HCT116 (cell line): Measurements from ENCODE around the gene RPL26. TPM values are rescaled to one million over a fixed set of nuclear protein-coding genes. Genes with fewer than 3 reads are reported as not detected.

Experiments used
- ATAC-seq: fragments of 200-7000 bp; cut with Tn5 transposase; 2 replicates; pipeline ENCODE4 v1.9.1; 2020; ENCODE audit warnings: mild to moderate bottlenecking, moderate library complexity
- BruUV-seq: library from RNA; stranded (reverse); fragments of 400-500 nt; replicated peaks from 2 replicates; lab custom pipeline; 2021; lab: Mats Ljungman, UMichigan
- CTCF ChIA-PET: fragments of 300-600 bp; sonication (Branson Sonifier 250); formaldehyde crosslinking; loops from one replicate; lab custom pipeline; 2021; ENCODE audit warnings: antibody characterized with exemption; lab: Charles Lee
- POLR2A ChIA-PET: fragments of 300-600, 350-600 bp; sonication (Branson Sonifier 250); formaldehyde crosslinking; loops from one replicate; lab custom pipeline; 2021; ENCODE audit warnings: antibody characterized with exemption; lab: Charles Lee
- RAD21 ChIA-PET, 2 experiments: fragments of 300-600 bp; sonication (Branson Sonifier 250); formaldehyde crosslinking; loops; one replicate each; lab custom pipeline; 2023; ENCODE audit warnings: low total read pairs in 2 of 2; ENCODE audit not compliant: uncharacterized antibody in 2 of 2, unreplicated experiment in 2 of 2, low non-redundant PET in 1 of 2; lab: Charles Lee
- DNase-seq: peaks from one replicate; pipeline ENCODE4 v3.0.0-alpha.2; 2010; ENCODE audit warnings: low read depth, low spot score
- H2AFZ ChIP-seq: fragments of 200-600 bp; shearing (Covaris generic), sonication (generic); 2 replicates; pipeline ENCODE4 v1.6.1; 2017; ENCODE audit warnings: low read depth, mixed run types, mixed read lengths, antibody characterized with exemption, low read length; ENCODE audit not compliant: poor library complexity, severe bottlenecking
- H3K27ac ChIP-seq: 2 replicates; pipeline ENCODE4 v1.5.1; 2012; ENCODE audit warnings: low read depth, low read length
- H3K27me3 ChIP-seq: fragments of 200-600 bp; sonication (generic); 2 replicates; pipeline ENCODE4 v1.6.1; 2016; ENCODE audit warnings: mixed run types, low read length, mixed read lengths; ENCODE audit not compliant: insufficient read depth
- H3K36me3 ChIP-seq, 2 experiments: fragments of 200-500 bp in 1 of 2; fragments of 200-600 bp in 1 of 2; sonication (Bioruptor generic) in 1 of 2; sonication (generic) in 1 of 2; 2 replicates each; pipeline versions ENCODE4 v1.5.1 to v1.6.1; 2014 to 2016; ENCODE audit warnings: low read length in 2 of 2, inconsistent platforms in 1 of 2, mixed read lengths in 1 of 2, mixed run types in 1 of 2; ENCODE audit not compliant: insufficient read depth in 2 of 2, control insufficient read depth in 1 of 2
- H3K4me1 ChIP-seq, 2 experiments: fragments of 200-600 bp in 1 of 2; sonication (generic) in 1 of 2; 2 replicates each; pipeline versions ENCODE4 v1.5.1 to v1.6.1; 2012 to 2017; ENCODE audit warnings: low read length in 2 of 2, inconsistent platforms in 1 of 2, mild to moderate bottlenecking in 1 of 2, mixed read lengths in 1 of 2, mixed run types in 1 of 2, moderate library complexity in 1 of 2; ENCODE audit not compliant: insufficient read depth in 2 of 2, control insufficient read depth in 1 of 2
- H3K4me2 ChIP-seq: fragments of 200-600 bp; sonication (generic); 2 replicates; pipeline ENCODE4 v1.6.1; 2017; ENCODE audit warnings: mixed run types, low read length, mixed read lengths
- H3K4me3 ChIP-seq, 2 experiments: fragments of 200-600 bp in 1 of 2; sonication (generic) in 1 of 2; replicated peaks in 1 of 2; 2 replicates each; pipeline ENCODE4 v1.5.1; 2011 to 2016; ENCODE audit warnings: low read length in 2 of 2, control low read depth in 1 of 2, low read depth in 1 of 2, mild to moderate bottlenecking in 1 of 2, mixed read lengths in 1 of 2, mixed run types in 1 of 2
- H3K79me2 ChIP-seq: fragments of 200-600 bp; sonication (generic); 2 replicates; pipeline ENCODE4 v1.6.1; 2017; ENCODE audit warnings: mild to moderate bottlenecking, mixed run types, low read length, moderate library complexity, mixed read lengths; ENCODE audit not compliant: insufficient read depth
- H3K9ac ChIP-seq: fragments of 200-600 bp; sonication (generic); 2 replicates; pipeline ENCODE4 v1.6.1; 2016; ENCODE audit warnings: low read length, mixed read lengths
- H3K9me2 ChIP-seq: fragments of 200-600 bp; sonication (generic), shearing (Covaris generic); 2 replicates; pipeline ENCODE4 v1.6.1; 2017; ENCODE audit warnings: mixed run types, mild to moderate bottlenecking, moderate library complexity; ENCODE audit not compliant: insufficient read depth
- H3K9me3 ChIP-seq, 2 experiments: fragments of 200-500 bp in 1 of 2; fragments of 200-600 bp in 1 of 2; sonication (Bioruptor generic) in 1 of 2; sonication (generic) in 1 of 2; 2 replicates each; pipeline ENCODE4 v1.6.1; 2014 to 2017; ENCODE audit warnings: low read length in 2 of 2, mixed read lengths in 2 of 2, inconsistent platforms in 1 of 2, low read depth in 1 of 2, mild to moderate bottlenecking in 1 of 2, mixed run types in 1 of 2, moderate library complexity in 1 of 2; ENCODE audit not compliant: control insufficient read depth in 1 of 2, insufficient read depth in 1 of 2
- H4K20me1 ChIP-seq: fragments of 200-600 bp; sonication (generic), shearing (Covaris generic); 2 replicates; pipeline ENCODE4 v1.6.1; 2017; ENCODE audit warnings: mixed run types, mild to moderate bottlenecking, moderate library complexity; ENCODE audit not compliant: insufficient read depth
- ATF3 ChIP-seq: IDR thresholded peaks from 2 replicates; pipeline ENCODE4 v1.6.1; 2012
- CEBPB ChIP-seq: IDR thresholded peaks from 2 replicates; pipeline ENCODE4 v1.6.1; 2012; ENCODE audit warnings: low read depth
- ELF1 ChIP-seq: IDR thresholded peaks from 2 replicates; pipeline ENCODE4 v1.6.1; 2012; ENCODE audit warnings: low read depth, borderline replicate concordance
- SIN3A ChIP-seq: IDR thresholded peaks from 2 replicates; pipeline ENCODE4 v1.6.1; 2012; ENCODE audit warnings: low read depth
- SP1 ChIP-seq: IDR thresholded peaks from 2 replicates; pipeline ENCODE4 v1.6.1; 2012; ENCODE audit warnings: low read depth
- SRF ChIP-seq: IDR thresholded peaks from 2 replicates; pipeline ENCODE4 v1.6.1; 2012; ENCODE audit warnings: low read depth
- ZBTB33 ChIP-seq: IDR thresholded peaks from 2 replicates; pipeline ENCODE4 v1.6.1; 2011; ENCODE audit warnings: mild to moderate bottlenecking, low read length, moderate library complexity; ENCODE audit not compliant: insufficient replicate concordance; ENCODE audit errors: extremely low read depth
- intact Hi-C: fragments of 100-400 bp; cut with micrococcal nuclease; formaldehyde crosslinking; loops from 2 replicates; pipeline ENCODE4 v1.10.0; 2022
- total RNA-seq: library from RNA; stranded (reverse); gene quantifications from one replicate; pipeline ENCODE4 v1.2.1, GENCODE V29; 2021; ENCODE audit not compliant: unreplicated experiment

Gene RPL26
- total RNA-seq, 1 experiment from 2014 or later: 2,603 TPM

DNA sequence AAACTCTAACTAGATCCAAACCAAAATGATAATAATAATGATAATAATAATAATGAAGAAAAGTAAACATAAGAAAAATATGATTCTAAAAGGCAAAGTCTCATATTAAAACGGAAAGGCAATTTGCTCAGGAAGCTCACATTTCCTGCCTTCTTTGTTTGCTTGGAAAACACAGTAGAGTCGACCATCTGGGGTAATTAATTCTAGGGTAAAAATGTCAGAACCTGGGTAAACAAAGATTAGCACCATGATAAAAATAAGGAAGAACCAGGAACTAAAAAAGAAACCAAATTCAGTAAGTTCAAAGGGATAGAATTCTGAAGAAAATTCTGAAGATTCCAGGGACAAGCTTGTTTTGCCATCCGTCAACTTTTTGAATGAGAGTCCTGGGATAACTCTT, 22.7 kb downstream of the RPL26 start (continued):
- TF ChIP-seq SIN3A (no peak), ZBTB33 (no peak), SP1 (no peak), CEBPB (no peak), ATF3 (no peak), ELF1 (no peak), SRF (no peak)
- TF ChIP-seq, all 23 proteins: peak for 0

GRCh38 chr17:8359769-8360168, 23.2 kb downstream of the RPL26 start:
- Histone ChIP-seq H3K79me2 (no peaks in the 10 kb centered on the region), H2AFZ (no peak overlapping the region), H3K36me3 (no peaks in the 10 kb centered on the region), H3K27me3 (no peaks in the 10 kb centered on the region), H3K9ac (no peak overlapping the region), H3K4me3 (no peak overlapping the region), H3K4me2 (no peak overlapping the region), H3K4me1 (peaks cover 0 to 5% of the 10 kb centered on the region in 2 experiments; a peak in 1 of 4 replicates), H4K20me1 (no peaks in the 10 kb centered on the region), H3K27ac (no peak overlapping the region), H3K9me3 (no peaks in the 10 kb centered on the region), H3K9me2 (no peaks in the 10 kb centered on the region)
- no TSS peak for BruUV-seq
- intact Hi-C loops: no loop called here
- RAD21 ChIA-PET: no interaction called here
- CTCF ChIA-PET: no interaction called here
- ATAC-seq: no peak
- POLR2A ChIA-PET: no interaction called here
- DNase-seq: no peak
- TF ChIP-seq ELF1: no peak
